Psoas muscle (tissue), 8 donors: ENCODE results near the gene CFD. TPM values are rescaled to one million over a fixed set of nuclear protein-coding genes. Genes with fewer than 3 reads are reported as not detected.

Experiments
- ATAC-seq, 4 donors: fragments of 200-7000 bp; cut with Tn5 transposase; one replicate each; pipeline ENCODE4 v1.9.1; 2020; ENCODE audit warnings: moderate library complexity in 3 of 4, mild to moderate bottlenecking in 2 of 4
- DNase-seq, 2 donors: peaks; one replicate each; pipeline ENCODE4 v3.0.0-alpha.2; 2020
- H3K27ac ChIP-seq: fragments of 200-600 bp; one replicate; pipeline ENCODE4 v1.8.0; 2022
- H3K27me3 ChIP-seq, 3 donors: fragments of 200-600 bp in 1 of 3; one replicate each; pipeline versions ENCODE4 v1.6.1 to v1.8.0; 2013 to 2022; ENCODE audit warnings: low read length in 2 of 3, mild to moderate bottlenecking in 2 of 3, moderate library complexity in 1 of 3; ENCODE audit not compliant: insufficient read depth in 3 of 3
- H3K36me3 ChIP-seq, 2 donors: fragments of 200-600 bp in 1 of 2; one replicate each; pipeline versions ENCODE4 v1.6.1 to v1.8.0; 2013 to 2022; ENCODE audit warnings: low read depth in 1 of 2, mild to moderate bottlenecking in 1 of 2, moderate library complexity in 1 of 2; ENCODE audit not compliant: insufficient read depth in 1 of 2
- H3K4me1 ChIP-seq: fragments of 200-600 bp; one replicate; pipeline ENCODE4 v1.8.0; 2022
- H3K4me3 ChIP-seq: fragments of 200-600 bp; one replicate; pipeline ENCODE4 v1.8.0; 2022; ENCODE audit warnings: mild to moderate bottlenecking
- H3K9me3 ChIP-seq: fragments of 200-600 bp; one replicate; pipeline ENCODE4 v1.8.0; 2022
- CTCF ChIP-seq: fragments of 200-600 bp; IDR thresholded peaks from one replicate; pipeline ENCODE4 v1.8.0; 2022; ENCODE audit warnings: antibody characterized with exemption
- WGBS, 3 donors: extraction: QIAGEN DNeasy Blood & Tissue Kit; methylation state at CpG; one replicate each; pipeline versions ENCODE4 v1.1.6 to v1.1.7; 2013; 5-methylcytosine and 5-hydroxymethylcytosine counted together
- intact Hi-C, 2 donors: fragments of 100-400 bp; cut with DNase I; formaldehyde crosslinking; loops; one replicate each; pipeline versions ENCODE4 v1.11.0 to v1.14.2; 2022
- polyA plus RNA-seq, 3 donors: library from polyadenylated mRNA; stranded (reverse); fragments of 200-250 nt; gene quantifications; one replicate each; pipeline ENCODE4 v1.2.3, GENCODE V29; 2013
- total RNA-seq, 4 donors: library from RNA; stranded (reverse); fragmentation: NEBNext Ultra II Directional in 2 of 4; extraction: Animal tissue kit (Norgen Biotek cat#: 25700) in 2 of 4; gene quantifications; one replicate each; pipeline versions ENCODE4 v1.2.1 to v1.2.4, GENCODE V29; 2021 to 2023
- donor health status: healthy with polysubstance abuse.
- donor health status: DM: no; HTN: no; CAD: no; lungs with moderate emphysema.
- donor health status: Bipolar disorder and iron deficiency.
- donor health status: healthy.
- donor health status: DM: yes; HTN: yes; CAD: no.
- donor health status: DM: no; HTN: no; CAD: no.
- donor health status: DM: no; HTN: no; CAD: no.
- donor health status: DM: yes; HTN: yes; CAD: no.

Gene CFD
- total and polyA plus RNA-seq, 7 donors, result 56.8 to 142 (median 79.9) TPM

GRCh38 chr19:904545-904944, 45.1 kb downstream of the CFD start:
- WGBS, 3 donors, result 91 to 93% (median 92%) methylated on average over 8 of the region's 8 CpGs
- Histone ChIP-seq H3K4me1 (no peaks in the 10 kb centered on the region), H3K27me3 (no peaks in the 10 kb centered on the region), H3K4me3 (no peak overlapping the region), H3K36me3 (peaks cover 0 to 7% of the 10 kb centered on the region in 2 donors), H3K9me3 (no peaks in the 10 kb centered on the region), H3K27ac (no peak overlapping the region)
- ATAC-seq, result no peak
- no peak for TF ChIP-seq CTCF
- intact Hi-C loops, result no loop called here
- DNase-seq, result no peak

GRCh38 chr19:906480-906879, 47.0 kb downstream of the CFD start:
- WGBS, 3 donors, result 92 to 97% (median 94%) methylated on average over 7 of the region's 7 CpGs
- no peak for ATAC-seq
- Histone ChIP-seq H3K4me3 (no peak overlapping the region), H3K27me3 (no peaks in the 10 kb centered on the region), H3K4me1 (no peaks in the 10 kb centered on the region), H3K9me3 (no peaks in the 10 kb centered on the region), H3K27ac (no peak overlapping the region), H3K36me3 (no peaks in the 10 kb centered on the region)
- intact Hi-C loops, result no loop called here
- TF ChIP-seq CTCF, result no peak
- no peak for DNase-seq

- WGBS, 3 donors, result 75 to 80% (median 79%) methylated on average over 14 of the region's 14 CpGs
- Histone ChIP-seq H3K36me3 (no peaks in the 10 kb centered on the region), H3K27me3 (no peaks in the 10 kb centered on the region), H3K27ac (no peak overlapping the region), H3K4me3 (no peak overlapping the region), H3K9me3 (no peaks in the 10 kb centered on the region), H3K4me1 (no peaks in the 10 kb centered on the region)
- DNase-seq, result peak; percentile 23 to 52
- TF ChIP-seq CTCF, result no peak
- intact Hi-C loops, result no loop called here
- peak in 1 of 4 donors; percentile 13 for ATAC-seq
Measured at GRCh38 chr19:907183-907853, 47.9 kb downstream of the CFD start.

GRCh38 chr19:911197-912033, 52.0 kb downstream of the CFD start:
- intact Hi-C loops, result no loop called here
- Histone ChIP-seq H3K27me3 (peaks cover 0 to 4% (median 0%) of the 10 kb centered on the region in 3 donors), H3K4me1 (no peaks in the 10 kb centered on the region), H3K36me3 (no peaks in the 10 kb centered on the region), H3K9me3 (no peaks in the 10 kb centered on the region), H3K27ac (no peak overlapping the region), H3K4me3 (no peak overlapping the region)
- 83 to 88% (median 87%) methylated on average over 49 to 54 of the region's 54 CpGs for WGBS, 3 donors
- DNase-seq (no peak), ATAC-seq (no peak)
- no peak for TF ChIP-seq CTCF
